CD4-positive, alpha-beta T cell treated with Interleukin-2 at 100 ng/mL for 4 hours (primary cell): ENCODE measurements around the gene FASN.

ENCODE experiments used
- DNase-seq: peaks from one replicate; pipeline ENCODE4 v3.0.0-alpha.2; 2020; ENCODE audit warnings: low spot score

Gene FASN

DNA sequence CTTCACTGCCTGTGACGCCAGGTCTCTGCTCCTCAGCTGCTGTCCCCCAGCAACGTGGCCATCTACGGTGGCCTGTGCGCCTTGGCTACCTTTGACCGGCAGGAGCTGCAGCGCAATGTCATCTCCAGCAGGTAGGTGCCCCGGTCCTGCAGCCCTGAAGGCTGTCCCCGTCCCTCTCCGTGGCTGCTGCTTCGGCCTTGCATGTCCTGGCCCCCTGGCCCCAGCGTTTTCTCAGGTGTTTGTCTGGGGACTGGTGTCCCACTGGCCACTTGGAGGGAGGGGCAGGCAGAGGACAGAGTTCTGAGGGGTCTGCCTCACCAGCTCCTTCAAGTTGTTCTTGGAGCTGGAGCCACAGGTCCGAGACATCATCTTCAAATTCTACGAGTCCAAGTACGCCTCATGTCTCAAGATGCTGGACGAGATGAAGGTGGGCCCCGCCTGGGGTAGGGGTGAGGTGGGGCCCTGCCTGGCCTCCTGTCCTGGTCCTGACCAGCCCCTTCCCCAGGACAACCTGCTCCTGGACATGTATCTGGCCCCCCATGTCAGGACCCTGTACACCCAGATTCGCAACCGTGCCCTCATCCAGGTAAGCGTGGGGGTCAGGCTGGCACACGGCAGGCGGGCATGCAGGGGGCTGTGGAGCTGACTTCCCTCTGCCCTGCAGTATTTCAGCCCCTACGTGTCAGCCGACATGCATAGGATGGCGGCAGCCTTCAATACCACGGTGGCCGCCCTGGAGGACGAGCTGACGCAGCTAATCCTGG is 41.9 kb downstream of the FASN start:
- no peak for DNase-seq

DNA sequence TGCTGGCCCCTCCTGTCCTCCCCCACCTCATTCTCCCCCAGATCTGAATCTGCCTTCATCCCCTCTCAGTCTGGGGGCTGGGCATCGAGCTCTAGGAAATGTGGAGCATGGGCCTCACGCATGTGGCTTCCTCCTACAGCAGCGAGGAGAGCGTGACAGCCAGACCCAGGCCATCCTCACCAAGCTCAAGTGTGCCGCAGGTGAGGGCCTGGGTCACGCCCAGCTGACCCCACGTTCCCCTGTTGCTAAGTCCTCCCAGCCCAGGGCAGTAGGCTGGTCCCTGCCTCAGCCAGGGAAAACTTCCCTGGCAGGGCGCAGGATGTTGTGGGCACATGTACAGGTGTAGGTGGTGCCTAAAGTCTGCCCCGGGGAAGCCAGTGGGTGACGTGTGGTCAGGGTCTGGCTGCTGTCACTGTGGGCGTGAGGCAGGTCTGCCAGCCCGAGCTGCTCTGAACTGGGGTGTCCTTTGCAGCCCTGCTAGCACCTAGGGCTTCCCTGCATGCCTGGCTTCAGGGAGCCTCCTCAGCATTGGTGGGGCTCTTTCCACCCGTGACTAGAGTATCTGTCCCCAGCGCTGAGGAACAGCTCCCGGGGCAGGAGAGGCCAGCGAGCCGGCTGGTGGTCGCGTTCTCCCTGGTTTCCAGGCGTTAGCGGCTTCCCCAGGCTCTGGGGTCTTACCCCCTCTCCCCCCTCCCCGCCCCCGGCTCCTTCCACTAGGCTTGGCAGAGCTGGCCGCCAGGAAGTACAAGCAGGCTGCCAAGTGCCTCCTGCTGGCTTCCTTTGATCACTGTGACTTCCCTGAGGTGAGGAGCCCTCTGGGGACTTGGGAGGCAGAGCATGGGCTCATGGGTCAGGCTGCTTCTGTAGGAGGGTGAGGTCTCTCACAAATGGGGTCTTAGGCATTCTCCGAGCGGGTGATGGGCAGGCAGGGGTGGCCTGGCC is 42.7 kb downstream of the FASN start:
- no peak for DNase-seq

DNA sequence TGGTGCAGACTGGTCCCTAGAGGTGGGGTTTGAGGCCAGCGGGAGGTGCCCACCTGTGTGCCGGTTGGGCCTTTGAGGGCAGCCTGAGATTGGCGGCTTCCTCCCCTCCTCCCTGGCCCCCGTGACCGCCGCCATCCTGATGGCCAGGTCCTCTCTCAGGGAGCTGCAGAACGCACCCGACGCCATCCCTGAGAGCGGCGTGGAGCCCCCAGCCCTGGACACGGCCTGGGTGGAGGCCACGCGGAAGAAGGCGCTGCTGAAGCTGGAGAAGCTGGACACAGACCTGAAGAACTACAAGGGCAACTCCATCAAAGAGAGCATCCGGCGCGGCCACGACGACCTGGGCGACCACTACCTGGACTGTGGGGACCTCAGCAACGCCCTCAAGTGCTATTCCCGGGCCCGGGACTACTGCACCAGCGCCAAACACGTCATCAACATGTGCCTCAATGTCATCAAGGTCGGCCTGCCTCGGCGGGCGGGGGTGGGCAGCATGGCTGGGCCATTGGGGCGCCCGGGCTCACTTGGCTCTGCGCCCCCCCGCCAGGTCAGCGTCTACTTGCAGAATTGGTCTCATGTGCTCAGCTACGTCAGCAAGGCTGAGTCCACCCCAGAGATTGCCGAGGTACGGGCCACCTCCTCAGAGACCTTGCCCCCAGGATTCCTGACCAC is 43.5 kb downstream of the FASN start:
- no peak for DNase-seq

DNA sequence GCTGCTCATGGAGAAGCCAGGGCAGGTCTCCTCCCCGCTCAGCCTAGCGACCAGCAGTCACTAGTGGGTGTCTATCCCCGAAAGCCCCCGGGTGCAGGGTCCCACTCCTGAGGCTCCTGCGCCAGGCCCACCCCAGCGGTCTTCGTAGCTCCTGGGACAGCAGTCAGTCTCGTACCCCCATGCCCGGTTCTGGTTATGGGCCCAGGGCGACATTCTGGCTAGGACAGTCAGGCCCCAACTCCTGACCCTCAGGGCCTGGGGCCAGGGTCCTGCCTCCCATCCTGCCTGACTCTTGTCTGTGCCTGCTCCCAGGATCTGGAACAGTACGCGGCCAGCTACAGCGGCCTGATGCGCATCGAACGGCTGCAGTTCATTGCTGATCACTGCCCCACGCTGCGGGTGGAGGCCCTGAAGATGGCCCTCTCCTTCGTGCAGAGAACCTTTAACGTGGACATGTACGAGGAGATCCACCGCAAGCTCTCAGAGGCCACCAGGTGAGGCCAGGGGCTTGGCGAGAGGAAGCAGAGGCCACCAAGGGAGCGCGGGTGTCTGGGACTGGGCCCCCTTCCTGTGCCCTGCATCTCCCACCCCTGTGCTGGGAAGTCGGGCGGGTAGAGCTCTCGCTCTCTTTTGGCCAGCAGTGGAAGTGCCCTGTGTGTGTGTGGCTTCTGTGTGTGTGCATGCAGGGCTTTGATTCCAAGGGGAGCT is 44.3 kb downstream of the FASN start:
- DNase-seq, result no peak

DNA sequence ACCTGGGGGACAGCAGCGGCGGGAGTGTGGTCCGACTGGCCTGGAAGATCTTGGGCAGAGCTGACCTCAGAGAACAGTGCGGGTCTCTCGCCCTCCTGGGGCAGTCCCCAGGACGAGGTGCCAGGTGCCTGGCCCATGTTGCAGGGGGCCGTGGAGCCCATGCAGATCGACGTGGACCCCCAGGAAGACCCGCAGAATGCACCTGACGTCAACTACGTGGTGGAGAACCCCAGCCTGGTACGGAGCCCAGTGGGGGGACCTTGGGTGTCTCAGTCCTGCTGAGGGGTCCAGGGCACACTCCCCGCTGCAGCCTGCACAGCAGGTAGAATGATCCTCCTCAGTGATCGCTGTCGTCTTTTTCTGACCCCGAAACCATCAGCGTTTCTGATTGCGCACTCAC is 44.9 kb downstream of the FASN start:
- DNase-seq, result no peak

DNA sequence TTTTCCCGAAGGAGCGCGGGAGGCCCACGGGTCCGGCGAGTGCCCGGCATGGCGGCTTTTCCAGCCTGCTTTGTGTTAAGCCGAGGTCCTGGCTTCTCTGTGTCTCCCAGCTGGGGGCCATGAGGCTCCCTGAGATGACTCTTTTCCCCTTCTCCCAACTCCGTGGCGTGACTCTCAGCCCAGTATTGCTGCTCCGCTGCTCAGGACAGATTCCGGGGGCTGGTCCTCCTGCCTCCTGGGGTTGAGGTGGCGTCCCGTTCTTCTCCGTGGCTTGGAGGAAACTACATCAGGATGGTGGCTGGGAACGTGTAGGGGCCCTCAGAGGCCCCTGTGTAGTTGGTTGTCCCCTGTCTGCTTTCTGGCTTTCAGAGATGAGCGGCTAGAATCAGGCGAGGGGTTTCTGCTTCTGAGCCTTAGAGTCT is 45.4 kb downstream of the FASN start:
- DNase-seq, result no peak

DNA sequence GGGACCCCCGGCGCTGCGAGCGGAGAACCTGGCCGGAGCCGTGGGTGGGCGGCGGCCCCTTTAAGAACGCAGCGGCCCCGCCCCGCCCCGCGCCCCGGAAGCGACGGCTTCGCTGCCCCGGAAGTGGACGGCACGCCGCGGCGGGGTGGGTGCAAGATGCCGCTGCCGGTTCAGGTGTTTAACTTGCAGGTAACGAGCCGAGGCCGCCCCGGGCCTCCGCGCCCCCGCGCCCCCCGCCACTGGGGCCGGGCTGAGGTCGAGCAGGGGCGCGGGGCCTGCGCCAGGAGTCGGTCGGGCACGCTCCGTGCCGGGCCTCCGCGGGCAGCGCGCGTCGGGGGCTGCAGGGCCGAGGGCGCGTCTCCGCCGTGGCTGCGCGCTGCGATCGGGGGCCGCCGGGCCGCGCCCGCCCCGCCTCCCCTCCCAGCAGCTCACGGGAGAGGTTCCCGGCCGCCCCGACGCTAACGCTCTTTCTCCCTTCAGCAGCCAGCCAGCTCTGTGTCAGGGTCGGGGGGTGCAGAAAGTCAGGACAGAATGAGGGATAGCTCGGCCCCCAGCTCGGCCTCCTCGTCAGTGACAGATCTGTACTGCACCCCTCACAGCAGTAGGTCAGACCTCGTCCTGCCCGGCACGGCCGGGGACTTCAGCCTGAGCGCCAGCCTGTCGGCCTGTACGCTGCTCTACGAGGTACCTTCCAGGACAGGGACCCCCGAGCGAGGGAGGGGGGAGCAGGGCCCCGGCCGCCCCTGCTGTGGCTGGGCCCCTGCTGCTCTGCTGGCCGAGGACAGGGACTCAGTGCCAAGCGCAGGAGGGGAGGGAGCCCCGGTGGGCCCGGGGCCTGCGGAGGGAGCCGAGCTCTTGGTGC is 46.0 kb downstream of the FASN start, which contains the start of the genes GPS1 and RFNG:
Gene GPS1 (plus strand): TSS at position 123 of the 862 bp plus-strand sequence. CDS start 34 bp downstream, at position 157.
Gene RFNG (minus strand): TSS at position 36 of the 862 bp plus-strand sequence. CDS start 45 bp downstream, outside the sequence.
- DNase-seq, result peak; percentile 75

DNA sequence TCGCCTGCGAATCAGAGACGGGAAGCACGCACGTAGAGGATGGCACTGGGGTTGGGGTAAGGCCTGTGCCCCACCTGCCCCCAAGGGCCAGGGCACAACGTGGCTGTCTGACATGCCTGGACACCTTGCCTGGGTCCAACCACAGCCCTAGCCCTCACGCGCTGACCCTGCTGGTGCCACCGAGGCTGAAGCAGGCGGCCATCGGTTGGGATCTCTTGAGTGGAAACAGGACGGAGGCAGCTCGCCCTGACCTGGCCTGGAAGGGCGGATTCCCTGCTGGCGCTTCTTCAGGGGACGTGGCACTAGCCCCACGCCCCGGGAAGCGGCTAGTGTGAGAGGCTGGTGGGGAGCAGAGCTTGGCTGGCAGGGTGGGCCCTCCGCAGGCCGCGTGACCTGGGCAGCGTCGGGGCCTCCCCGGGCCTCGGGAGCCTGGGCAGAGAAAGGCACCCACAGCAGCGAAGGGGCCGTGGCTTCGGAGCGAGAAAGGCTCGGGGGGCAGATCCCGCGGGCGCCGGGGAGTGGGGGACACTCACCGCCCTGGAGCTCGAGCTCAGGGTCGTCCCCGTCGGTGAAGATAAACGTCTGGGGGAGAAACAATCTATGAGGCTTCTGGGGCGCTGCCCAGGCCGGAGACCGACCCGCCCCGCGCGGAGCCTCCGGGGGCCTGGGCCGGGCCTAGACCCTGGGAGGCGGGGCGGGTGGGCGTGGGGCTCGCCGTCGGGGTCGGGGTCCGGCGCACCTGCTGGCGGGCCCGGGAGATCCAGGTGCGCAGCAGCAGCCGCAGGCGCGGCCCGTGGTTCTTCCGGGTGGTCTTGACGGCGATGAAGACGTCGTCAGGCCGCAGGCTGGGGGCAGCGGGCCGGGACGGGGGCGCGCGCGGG is 47.0 kb downstream of the FASN start:
- DNase-seq, result no peak

DNA sequence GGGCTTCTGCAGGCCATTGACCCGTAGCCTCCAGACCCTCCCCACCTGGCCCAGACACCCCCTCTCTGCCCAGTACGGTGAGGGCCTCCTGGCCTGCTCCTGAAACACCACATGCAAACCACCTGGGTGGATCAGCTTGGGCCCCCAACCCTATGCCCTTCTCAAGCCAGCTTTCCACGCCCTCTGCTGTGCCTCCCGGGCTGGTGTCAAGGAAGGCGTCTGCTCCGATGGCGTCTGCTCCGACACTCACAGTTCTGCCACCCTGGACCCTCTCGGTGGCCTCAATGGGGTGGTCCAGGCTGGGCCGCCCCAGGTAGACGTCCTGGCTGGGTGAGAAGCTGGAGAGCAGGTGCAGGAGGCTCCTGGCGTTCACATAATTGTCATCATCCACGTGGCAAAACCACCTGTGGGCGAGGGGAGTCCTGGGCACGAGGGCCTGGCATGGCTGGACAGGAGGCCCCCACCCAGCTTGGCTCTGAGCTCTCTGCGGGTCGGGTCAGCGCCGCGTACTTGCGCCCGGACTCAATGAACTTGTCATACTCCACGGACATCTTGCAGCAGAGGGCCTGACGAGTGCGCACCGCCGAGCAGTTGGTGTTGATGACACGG is 47.8 kb downstream of the FASN start:
- no peak for DNase-seq

DNA sequence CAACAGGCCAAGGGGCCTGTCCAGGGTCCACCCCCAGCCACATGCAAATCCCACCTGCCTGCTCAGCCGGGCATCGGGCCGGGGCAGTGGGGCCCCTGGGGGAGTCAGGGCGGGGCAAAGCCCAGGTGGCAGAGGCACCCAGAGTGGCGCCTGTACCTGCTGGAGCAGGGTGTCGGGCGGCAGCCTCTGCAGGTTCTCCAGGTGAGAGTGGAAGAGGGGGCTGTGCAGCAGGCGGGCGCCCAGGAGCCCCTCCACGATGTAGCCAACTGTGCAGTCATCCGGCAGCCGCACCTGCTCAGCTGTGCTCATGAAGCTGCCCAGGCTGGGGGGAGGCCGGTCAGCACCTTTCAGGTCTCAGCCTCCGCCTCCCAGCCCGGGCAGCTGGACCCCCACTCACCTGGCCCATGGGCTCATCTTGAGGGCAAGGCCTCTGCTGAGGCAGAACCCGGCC is 48.5 kb downstream of the FASN start:
- no peak for DNase-seq

DNA sequence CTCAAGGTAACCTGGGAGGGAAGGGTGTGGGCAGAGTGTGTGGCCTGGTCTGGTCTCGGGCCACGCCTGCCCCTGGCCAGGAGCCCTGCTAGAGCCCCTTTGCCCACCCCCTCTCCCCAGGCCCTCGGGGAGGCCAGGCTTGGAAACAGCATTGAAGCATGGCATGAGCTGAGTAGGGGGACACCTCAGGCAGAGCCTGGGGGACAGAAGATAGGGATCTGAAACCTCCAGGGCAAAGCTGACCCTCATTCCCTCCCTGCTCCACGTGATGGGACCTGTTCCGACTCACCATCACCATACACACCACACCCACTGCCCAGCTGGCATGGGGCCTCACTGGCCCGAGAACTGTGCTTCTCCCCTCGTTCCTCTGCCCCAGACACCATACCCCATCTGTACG is 48.9 kb downstream of the FASN start:
- no peak for DNase-seq

DNA sequence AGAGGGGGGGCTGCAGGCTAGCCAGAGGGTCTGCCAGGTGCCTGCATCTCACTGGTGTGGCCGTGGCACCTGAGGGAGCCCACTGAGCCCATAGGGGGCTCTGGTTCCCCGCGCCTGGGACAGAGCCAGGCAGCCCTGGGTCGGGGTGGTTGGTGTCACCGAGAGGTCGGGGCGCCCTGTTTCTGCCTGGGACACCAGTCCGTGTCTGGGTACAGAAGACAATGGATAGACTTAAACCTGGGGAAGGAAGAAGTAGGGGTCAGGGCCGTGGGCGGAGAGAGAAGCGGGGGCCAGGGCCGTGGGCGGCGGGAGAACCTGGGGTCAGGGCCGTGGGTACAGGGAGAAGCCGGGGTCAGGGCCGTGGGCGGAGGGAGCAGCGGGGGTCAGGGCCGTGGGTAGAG is 49.5 kb downstream of the FASN start:
- no peak for DNase-seq

DNA sequence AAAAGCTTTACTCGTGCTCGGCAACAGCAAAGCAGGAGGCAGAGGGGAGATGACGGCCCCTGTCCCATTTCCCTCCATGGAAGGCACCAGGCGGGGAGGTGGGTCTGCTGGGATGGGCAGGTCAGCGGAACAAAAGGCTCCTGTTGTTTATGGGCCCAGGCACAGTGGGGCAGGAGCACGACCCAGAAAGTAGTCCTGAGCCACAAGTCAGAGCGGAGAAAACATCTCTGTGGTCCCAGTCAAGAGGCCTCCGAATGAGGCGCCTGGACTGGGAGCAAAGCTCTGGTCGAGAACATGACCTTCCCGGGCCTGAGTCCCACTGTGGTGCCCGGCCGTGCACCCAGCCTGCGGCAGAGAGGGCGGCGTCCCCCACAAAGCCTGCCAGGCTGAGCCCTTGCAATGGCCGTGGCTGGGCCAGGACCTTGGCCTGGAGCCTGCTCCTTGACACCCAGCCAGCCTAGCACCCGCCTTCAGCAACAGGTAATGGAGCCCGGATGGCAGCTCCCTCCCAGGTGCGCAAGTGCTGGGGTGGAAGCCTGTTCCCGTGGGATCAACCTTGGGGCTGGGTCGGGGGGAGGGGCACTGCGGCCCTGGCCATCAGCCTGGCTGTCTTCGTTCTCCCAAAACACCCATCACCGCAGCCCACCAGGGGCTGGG is 50.0 kb downstream of the FASN start:
- no peak for DNase-seq

DNA sequence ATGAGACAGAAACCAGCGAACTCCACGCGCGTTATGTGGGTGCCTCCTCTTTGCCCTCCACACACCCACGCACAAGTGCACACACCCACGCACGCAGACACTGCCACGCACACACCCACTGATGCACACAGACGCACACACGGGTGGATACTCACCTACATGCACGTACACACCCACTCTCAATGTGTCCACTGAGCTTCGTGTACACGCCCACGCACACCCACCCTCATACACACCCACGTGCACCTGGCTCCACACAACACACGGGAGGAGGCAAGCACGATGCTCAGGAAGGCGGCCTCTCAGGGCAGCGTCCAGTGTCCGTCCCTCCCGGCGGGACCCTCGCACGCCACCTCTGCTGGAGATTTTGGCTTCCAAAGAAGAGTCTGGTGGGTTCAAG is 50.7 kb downstream of the FASN start:
- no peak for DNase-seq

DNA sequence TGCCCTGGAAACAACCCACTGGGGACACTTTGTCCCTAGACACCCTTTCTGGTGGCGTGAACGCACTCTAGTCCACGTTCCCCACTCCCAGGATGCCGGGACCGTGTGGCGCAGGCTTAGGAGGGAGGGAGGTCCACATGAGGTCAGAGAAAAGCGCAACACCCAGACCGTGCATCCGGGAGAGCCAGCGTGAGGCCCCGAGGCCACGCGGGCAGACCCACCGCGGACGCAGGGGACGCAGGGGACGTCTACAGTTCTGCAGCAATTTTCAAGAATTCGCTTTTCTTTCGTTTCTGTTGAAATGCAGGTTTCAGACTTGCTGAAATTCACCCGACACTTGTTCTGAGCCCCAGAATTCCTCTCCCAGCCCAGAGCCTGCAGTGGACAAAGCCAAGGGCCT is 51.1 kb downstream of the FASN start:
- DNase-seq, result no peak

DNA sequence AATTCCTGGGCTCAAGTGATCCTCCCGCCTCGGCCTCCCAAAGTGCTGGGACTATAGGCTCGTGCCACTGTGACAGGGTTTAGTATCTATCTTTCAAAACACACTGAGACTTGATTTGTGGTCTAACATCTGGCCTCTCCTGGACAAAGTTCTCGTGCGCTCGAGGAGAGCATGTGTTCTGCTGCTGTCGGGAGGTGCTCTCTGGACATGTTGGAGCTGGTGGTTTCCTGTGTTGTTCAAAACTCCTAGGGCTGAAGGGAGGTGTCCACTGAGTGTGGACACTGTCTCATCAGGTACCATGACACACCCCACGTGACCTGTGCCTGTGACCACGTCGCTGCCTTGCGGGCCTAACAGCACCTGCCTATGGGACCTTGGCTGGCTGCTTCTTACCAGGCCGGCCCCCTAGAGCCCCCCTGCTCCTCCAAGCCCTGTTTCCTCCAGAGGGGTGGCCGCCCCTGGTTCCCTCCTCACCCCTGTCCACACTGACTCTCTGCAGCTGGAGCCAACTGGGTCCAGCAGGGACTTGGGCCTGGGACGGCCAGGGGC is 52.0 kb downstream of the FASN start:
- no peak for DNase-seq

DNA sequence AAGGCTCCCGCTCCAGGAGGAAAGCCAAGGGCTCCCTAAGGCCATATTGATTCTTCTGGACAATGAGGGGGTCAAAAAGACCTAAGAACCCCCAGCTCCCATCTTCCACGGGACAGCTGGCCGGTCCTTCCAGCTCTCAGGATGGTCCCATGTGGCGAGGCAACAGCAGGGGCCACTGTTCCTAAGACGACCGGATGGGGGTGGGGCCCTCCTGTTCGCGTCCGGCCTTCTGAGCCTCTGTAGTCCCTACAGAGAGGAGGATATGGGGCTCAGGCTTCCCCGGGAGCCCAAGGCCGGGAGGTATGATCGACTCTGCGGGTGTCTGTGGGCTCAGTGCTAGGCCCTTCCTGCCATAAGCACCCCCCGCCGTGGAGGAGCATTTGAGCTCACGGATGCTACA is 54.5 kb downstream of the FASN start:
- DNase-seq, result no peak

DNA sequence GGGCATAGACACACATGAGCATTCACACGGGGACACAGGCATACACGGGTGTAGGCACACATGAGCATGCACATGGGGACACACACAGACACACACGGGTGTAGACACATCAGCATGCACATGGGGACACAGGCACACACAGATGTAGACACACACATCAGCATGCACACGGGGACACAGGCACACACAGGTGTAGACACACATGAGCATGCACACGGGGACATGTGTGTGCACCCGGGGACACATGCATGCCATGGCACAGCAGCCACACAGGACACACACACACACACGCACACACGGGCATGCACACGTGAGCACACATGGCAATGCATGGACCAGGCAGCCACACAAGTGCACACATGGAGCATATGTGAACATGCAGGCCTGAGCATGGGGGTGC is 55.4 kb downstream of the FASN start:
- DNase-seq, result no peak
